GM21360 (cell line): Measurements from ENCODE around the gene NUDT13.

ENCODE experiments used
- ATAC-seq: cut with Tn5 transposase; IDR thresholded peaks from one replicate; pipeline ENCODE4 v1.9.1; 2021; ENCODE audit warnings: mild to moderate bottlenecking, moderate library complexity; ENCODE audit not compliant: unreplicated experiment

The NUDT13 gene

GRCh38 chr10:73110345-73110849 is at the start of gene NUDT13:
Gene NUDT13 (plus strand): TSS chr10:73110455. CDS start chr10:73114366, 3,911 bp downstream.
- ATAC-seq: no peak

- no peak for ATAC-seq
These were observed 49.3 kb upstream of the NUDT13 start for GRCh38 chr10:73060738-73061635.

- no peak for ATAC-seq
These were observed 48.5 kb upstream of the NUDT13 start for GRCh38 chr10:73061743-73062142.

GRCh38 chr10:73065441-73065840 is 44.8 kb upstream of the NUDT13 start:
- ATAC-seq: no peak

GRCh38 chr10:73073627-73074026 is 36.6 kb upstream of the NUDT13 start:
- ATAC-seq: no peak

GRCh38 chr10:73075829-73076228 is 34.4 kb upstream of the NUDT13 start:
- ATAC-seq: no peak

- no peak for ATAC-seq
These were observed 33.7 kb upstream of the NUDT13 start for GRCh38 chr10:73076360-73077183.

GRCh38 chr10:73079779-73080541 is 30.3 kb upstream of the NUDT13 start:
- no peak for ATAC-seq

GRCh38 chr10:73083221-73083620 is 27.0 kb upstream of the NUDT13 start:
- no peak for ATAC-seq

- no peak for ATAC-seq
These were observed 26.0 kb upstream of the NUDT13 start for GRCh38 chr10:73084209-73084608.

GRCh38 chr10:73086816-73087215 is 23.4 kb upstream of the NUDT13 start:
- ATAC-seq: no peak

GRCh38 chr10:73088304-73088703 is 22.0 kb upstream of the NUDT13 start:
- no peak for ATAC-seq

GRCh38 chr10:73092830-73093229 is 17.4 kb upstream of the NUDT13 start:
- no peak for ATAC-seq

- no peak for ATAC-seq
These were observed 16.1 kb upstream of the NUDT13 start for GRCh38 chr10:73093922-73094850.

GRCh38 chr10:73094986-73095480 is 15.2 kb upstream of the NUDT13 start:
- ATAC-seq: no peak

- ATAC-seq: no peak
These were observed 14.7 kb upstream of the NUDT13 start for GRCh38 chr10:73095481-73096021.

- ATAC-seq: peak; percentile 26
These were observed 14.2 kb upstream of the NUDT13 start for GRCh38 chr10:73096041-73096448.

- peak; percentile 85 for ATAC-seq
These were observed 13.6 kb upstream of the NUDT13 start, which contains the start of gene P4HA1 for GRCh38 chr10:73096449-73097304. Gene P4HA1 (minus strand): TSS chr10:73096866. CDS start chr10:73074883, 21,983 bp downstream.
